Brain microvascular endothelial cell (primary cell): ENCODE measurements around the gene CD27.
"Not testable (repeated sequence)": the region's sequence is repeated elsewhere in the genome, so short reads cannot be mapped to it uniquely, and the experiment has no call there.

Experiments
- DNase-seq: peaks from one replicate; pipeline ENCODE4 v3.0.0-alpha.2; 2020
- H3K27ac ChIP-seq: fragments of 250-450 bp; sonication (Bioruptor Pico); 2 replicates; pipeline ENCODE4 v1.5.1; 2020; ENCODE audit warnings: mild to moderate bottlenecking, moderate library complexity
- H3K27me3 ChIP-seq: fragments of 250-450 bp; sonication (Bioruptor Pico); replicated peaks from 2 replicates; pipeline ENCODE4 v1.5.1; 2020; ENCODE audit warnings: mild to moderate bottlenecking
- H3K36me3 ChIP-seq: fragments of 250-450 bp; sonication (Bioruptor Pico); replicated peaks from 2 replicates; pipeline ENCODE4 v1.5.1; 2020; ENCODE audit warnings: mild to moderate bottlenecking
- H3K4me3 ChIP-seq: 2 replicates; pipeline ENCODE4 v1.5.1; 2011; ENCODE audit warnings: low read depth, mild to moderate bottlenecking, control low read depth, low read length, moderate library complexity
- in situ Hi-C: cut with HindIII; loops from 2 replicates; pipeline ENCODE4 v1.10.0; 2017; ENCODE audit warnings: low sequenced_read_pairs, low pct_ligation_motif_present
- TF ChIP-seq, protein P1 (sequence below): IDR thresholded peaks from 2 replicates; pipeline ENCODE4 v1.5.1; 2011; ENCODE audit warnings: low read depth, mild to moderate bottlenecking, moderate library complexity, low read length, control low read depth, inconsistent platforms; ENCODE audit errors: missing control alignments

The CD27 gene

DNA sequence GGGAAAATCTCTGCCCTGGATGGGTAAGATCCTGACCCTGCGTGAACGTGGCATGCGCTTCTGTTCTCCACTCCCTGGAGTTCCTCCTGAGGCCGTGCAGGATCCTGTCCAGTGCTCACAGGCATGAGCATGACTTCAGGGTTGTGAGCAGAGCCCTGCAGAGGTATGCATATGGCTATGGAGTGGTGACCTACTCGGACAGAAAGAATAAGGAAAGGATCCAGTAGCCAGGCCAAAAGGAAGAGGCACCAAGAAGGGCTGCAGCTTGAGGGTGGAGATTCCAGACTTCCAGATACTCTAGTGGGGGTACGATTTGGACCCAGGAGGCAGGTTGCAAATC is 20.8 kb upstream of the CD27 start:
- no peaks in the 10 kb centered on the region for H3K27me3 ChIP-seq
- DNase-seq = no peak
- H3K4me3 ChIP-seq = no peak overlapping the region
- no peaks in the 10 kb centered on the region for H3K36me3 ChIP-seq
- in situ Hi-C loops = no loop called here
- TF ChIP-seq, protein P1, sequence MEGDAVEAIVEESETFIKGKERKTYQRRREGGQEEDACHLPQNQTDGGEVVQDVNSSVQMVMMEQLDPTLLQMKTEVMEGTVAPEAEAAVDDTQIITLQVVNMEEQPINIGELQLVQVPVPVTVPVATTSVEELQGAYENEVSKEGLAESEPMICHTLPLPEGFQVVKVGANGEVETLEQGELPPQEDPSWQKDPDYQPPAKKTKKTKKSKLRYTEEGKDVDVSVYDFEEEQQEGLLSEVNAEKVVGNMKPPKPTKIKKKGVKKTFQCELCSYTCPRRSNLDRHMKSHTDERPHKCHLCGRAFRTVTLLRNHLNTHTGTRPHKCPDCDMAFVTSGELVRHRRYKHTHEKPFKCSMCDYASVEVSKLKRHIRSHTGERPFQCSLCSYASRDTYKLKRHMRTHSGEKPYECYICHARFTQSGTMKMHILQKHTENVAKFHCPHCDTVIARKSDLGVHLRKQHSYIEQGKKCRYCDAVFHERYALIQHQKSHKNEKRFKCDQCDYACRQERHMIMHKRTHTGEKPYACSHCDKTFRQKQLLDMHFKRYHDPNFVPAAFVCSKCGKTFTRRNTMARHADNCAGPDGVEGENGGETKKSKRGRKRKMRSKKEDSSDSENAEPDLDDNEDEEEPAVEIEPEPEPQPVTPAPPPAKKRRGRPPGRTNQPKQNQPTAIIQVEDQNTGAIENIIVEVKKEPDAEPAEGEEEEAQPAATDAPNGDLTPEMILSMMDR = no peak
- no peak overlapping the region for H3K27ac ChIP-seq

DNA sequence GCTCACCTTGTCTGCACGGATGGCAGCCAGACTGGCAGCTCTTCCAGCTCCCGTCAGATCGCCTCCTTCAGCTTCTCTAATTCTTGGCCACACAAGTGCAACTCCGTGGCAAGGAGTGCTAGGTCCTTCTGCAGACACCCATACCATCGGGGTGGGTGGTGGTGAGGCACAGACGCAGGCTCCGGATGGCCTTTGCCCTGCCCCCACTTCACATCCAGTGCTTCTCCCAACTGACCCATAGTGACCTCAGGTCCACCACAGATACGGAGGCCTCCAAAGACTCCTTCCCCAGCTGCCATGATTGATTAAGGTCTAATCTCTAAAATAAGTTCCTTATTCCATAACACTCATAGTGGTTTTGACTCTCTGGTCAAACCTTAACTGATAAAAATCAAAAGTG is 19.9 kb upstream of the CD27 start:
- Histone ChIP-seq H3K36me3 (no peaks in the 10 kb centered on the region), H3K4me3 (no peak overlapping the region), H3K27me3 (no peaks in the 10 kb centered on the region), H3K27ac (no peak overlapping the region)
- no peak for DNase-seq
- TF ChIP-seq, protein P1 = no peak
- in situ Hi-C loops = no loop called here

DNA sequence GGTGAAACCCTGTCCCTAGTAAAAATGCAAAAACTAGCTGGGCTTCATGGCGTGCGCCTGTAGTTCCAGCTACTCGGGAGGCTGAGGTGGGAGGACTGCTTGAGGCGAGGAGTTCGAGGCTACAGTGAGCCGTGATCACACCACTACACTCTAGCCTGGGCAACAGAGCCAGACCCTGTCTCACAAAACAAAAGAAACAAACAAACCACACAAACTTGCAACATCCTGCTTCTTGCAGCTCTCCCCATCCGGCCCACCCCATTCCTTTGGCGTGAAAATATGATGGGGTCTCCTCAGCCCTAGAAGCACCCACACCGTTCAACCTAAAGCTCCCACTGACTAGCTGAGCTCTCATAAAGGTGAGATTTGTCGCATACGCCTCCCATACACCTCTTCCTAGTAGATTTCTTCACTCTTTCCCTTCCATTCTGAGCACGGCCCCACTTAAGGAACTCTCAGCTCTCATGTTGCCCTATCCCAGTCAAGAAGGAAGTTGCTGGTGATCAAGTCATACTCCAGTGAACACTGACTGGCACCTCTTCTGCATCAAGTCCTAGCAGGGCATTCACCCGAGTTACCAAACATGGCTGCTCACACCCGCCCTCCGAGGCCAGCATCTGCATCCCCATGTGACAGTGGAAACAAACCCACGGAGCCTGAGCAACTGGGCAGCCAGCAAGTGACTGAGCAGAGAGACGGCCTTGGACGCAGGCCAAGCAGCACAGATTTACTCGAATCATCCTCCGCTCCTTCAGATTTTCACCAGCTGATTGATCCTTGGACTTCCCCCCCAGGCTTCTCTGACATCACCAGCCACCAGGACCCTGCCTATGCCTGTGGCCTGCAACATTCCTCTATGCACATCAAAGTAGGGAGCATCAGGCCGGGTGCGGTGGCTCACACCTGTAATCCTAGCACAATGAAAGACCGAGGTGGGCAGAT is 18.9 kb upstream of the CD27 start:
- Histone ChIP-seq H3K27me3 (no peaks in the 10 kb centered on the region), H3K27ac (no peak overlapping the region), H3K4me3 (no peak overlapping the region), H3K36me3 (no peaks in the 10 kb centered on the region)
- in situ Hi-C loops = no loop called here
- TF ChIP-seq, protein P1 = no peak
- DNase-seq = no peak

DNA sequence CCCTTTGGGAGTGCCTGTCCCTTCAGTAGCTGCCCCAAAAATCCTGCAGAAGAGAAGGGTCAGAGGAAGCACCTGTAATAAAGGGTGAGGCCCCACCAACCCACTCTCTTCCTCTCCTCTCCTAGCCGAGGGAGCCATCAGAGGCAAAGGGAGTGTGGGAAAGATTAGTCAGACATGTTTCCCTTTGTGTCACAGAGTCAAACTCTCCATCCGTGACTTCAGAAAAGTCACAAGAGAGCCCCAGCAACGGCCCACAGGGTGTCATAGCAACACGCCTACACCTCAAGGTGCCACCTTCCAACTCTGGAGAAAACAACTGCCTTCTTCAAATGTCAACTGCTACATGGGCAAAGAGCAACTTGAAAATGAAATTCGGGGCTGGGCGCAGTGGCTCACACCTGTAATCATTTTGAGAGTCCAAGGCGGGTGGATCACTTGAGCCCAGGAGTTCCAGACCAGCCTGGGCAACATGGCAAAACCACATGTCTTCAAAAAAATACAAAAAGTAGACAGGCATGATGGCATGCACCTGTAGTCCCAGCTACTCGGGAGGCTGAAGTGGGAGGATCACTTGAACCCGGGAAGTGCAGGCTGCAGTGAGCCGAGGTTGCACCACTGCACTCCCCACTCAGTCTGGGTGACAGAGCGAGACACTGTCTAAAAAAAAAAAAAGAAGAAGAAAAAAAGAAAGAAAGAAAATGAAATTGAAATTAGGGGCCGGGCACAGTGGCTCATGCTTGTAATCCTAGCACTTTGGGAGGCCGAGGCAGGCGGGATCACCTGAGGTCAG is 17.7 kb upstream of the CD27 start:
- Histone ChIP-seq H3K36me3 (no peaks in the 10 kb centered on the region), H3K27ac (no peak overlapping the region), H3K4me3 (no peak overlapping the region), H3K27me3 (no peaks in the 10 kb centered on the region)
- DNase-seq = no peak
- TF ChIP-seq, protein P1 = no peak
- in situ Hi-C loops = no loop called here

DNA sequence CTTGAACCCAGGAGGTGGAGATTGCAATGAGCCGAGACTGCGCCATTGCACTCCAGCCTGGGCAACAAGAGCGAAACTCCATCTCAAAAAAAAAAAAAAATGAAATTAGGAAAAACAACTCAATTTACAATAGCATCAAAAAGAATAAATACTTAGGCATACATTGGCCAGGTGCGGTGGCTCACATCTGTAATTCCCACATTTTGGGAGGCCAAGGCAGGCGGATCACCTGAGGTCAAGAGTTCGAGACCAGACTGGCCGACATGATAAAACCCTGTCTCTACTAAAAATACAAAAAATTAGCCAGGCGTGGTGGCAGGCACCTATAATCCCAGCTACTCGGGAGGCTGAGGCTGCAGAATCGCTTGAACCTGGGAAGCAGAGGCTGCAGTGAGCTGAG is 17.0 kb upstream of the CD27 start:
- H3K27ac ChIP-seq, in situ Hi-C loops, H3K27me3 ChIP-seq, H3K36me3 ChIP-seq, DNase-seq, H3K4me3 ChIP-seq: not testable (repeated sequence)

DNA sequence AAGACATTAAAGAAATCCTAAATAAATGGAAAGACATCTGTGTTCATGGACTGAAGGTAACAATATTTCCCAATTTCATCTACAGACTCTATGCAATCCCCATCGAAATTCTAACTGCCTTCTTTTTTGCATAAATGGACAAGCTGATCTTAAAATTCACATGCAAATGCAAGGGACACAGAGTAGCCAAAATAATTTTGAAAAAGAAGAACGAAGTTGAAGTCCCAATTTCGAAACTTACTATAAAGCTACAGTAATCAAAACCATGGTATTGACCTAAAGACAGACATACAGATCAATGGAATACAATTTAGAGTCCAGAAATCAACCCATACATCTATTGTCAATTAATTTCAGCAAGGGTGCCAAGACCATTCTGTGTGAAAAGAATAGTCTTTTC is 16.4 kb upstream of the CD27 start:
- in situ Hi-C loops = no loop called here
- Histone ChIP-seq H3K27me3 (no peaks in the 10 kb centered on the region), H3K27ac (no peak overlapping the region), H3K4me3 (no peak overlapping the region), H3K36me3 (no peaks in the 10 kb centered on the region)
- TF ChIP-seq, protein P1 = no peak
- DNase-seq = no peak
